Liver (tissue), 3 donors: ENCODE data around the gene HK2.

Experiments
- GABPA ChIP-seq, 2 donors: IDR thresholded peaks in 1 of 2; conservative IDR thresholded peaks in 1 of 2; 2 replicates each; pipeline ENCODE4 v1.6.1; 2016; ENCODE audit warnings: antibody characterized with exemption in 2 of 2, mild to moderate bottlenecking in 1 of 2, moderate library complexity in 1 of 2
- JUND ChIP-seq, 2 donors: IDR thresholded peaks; 2 replicates each; pipeline ENCODE4 v1.6.1; 2016; ENCODE audit warnings: antibody characterized with exemption in 2 of 2
- RAD21 ChIP-seq, 2 donors: IDR thresholded peaks; 2 replicates each; pipeline ENCODE4 v1.6.1; 2016; ENCODE audit warnings: antibody characterized with exemption in 2 of 2, mild to moderate bottlenecking in 2 of 2
- RXRA ChIP-seq, 2 donors: IDR thresholded peaks; 2 replicates each; pipeline ENCODE4 v1.6.1; 2017 to 2018; ENCODE audit warnings: antibody characterized with exemption in 2 of 2, mild to moderate bottlenecking in 1 of 2
- TAF1 ChIP-seq: conservative IDR thresholded peaks from 2 replicates; pipeline ENCODE4 v1.6.1; 2016; ENCODE audit warnings: antibody characterized with exemption, mild to moderate bottlenecking
- YY1 ChIP-seq: IDR thresholded peaks from 2 replicates; pipeline ENCODE4 v1.6.1; 2016; ENCODE audit warnings: antibody characterized with exemption, mild to moderate bottlenecking
- TF ChIP-seq, protein P1 (sequence below): fragments of 150-350 bp; IDR thresholded peaks from 2 replicates; pipeline ENCODE4 v1.5.1; 2017; ENCODE audit warnings: improper control_type of control experiment, low read depth, low read length; ENCODE audit not compliant: missing input control
- TF ChIP-seq, protein P2 (sequence below): IDR thresholded peaks from 2 replicates; pipeline ENCODE4 v1.6.1; 2016; ENCODE audit warnings: antibody characterized with exemption, mild to moderate bottlenecking
- donor health status: healthy.
- donor health status: healthy.

DNA sequence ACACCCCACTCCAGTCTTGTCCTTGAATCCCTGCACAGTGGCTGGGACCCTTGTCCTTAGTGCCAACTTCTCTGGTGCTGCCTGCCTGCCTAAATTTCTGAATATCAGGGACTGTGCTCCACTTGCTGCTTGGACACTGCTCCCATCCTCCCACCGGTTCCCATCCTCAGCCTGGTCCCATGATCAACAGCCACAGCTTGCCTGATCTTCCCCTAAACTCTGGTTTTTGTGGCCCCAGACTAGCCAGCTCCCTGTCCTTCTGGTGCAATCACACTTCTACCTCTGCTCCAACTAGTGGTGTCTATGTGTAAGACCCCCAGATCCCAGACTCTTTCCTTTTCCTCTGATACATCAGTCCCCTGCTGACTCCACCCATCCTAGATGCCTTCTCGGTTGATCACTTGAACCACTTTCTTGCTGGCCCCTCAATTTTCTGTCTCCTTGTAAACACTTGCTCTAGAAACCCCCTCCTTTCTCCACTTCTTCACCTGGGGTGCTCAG lies 87.4 kb downstream of the HK2 start:
- TF ChIP-seq, protein P1, sequence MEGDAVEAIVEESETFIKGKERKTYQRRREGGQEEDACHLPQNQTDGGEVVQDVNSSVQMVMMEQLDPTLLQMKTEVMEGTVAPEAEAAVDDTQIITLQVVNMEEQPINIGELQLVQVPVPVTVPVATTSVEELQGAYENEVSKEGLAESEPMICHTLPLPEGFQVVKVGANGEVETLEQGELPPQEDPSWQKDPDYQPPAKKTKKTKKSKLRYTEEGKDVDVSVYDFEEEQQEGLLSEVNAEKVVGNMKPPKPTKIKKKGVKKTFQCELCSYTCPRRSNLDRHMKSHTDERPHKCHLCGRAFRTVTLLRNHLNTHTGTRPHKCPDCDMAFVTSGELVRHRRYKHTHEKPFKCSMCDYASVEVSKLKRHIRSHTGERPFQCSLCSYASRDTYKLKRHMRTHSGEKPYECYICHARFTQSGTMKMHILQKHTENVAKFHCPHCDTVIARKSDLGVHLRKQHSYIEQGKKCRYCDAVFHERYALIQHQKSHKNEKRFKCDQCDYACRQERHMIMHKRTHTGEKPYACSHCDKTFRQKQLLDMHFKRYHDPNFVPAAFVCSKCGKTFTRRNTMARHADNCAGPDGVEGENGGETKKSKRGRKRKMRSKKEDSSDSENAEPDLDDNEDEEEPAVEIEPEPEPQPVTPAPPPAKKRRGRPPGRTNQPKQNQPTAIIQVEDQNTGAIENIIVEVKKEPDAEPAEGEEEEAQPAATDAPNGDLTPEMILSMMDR: no peak
- TF ChIP-seq, protein P2, sequence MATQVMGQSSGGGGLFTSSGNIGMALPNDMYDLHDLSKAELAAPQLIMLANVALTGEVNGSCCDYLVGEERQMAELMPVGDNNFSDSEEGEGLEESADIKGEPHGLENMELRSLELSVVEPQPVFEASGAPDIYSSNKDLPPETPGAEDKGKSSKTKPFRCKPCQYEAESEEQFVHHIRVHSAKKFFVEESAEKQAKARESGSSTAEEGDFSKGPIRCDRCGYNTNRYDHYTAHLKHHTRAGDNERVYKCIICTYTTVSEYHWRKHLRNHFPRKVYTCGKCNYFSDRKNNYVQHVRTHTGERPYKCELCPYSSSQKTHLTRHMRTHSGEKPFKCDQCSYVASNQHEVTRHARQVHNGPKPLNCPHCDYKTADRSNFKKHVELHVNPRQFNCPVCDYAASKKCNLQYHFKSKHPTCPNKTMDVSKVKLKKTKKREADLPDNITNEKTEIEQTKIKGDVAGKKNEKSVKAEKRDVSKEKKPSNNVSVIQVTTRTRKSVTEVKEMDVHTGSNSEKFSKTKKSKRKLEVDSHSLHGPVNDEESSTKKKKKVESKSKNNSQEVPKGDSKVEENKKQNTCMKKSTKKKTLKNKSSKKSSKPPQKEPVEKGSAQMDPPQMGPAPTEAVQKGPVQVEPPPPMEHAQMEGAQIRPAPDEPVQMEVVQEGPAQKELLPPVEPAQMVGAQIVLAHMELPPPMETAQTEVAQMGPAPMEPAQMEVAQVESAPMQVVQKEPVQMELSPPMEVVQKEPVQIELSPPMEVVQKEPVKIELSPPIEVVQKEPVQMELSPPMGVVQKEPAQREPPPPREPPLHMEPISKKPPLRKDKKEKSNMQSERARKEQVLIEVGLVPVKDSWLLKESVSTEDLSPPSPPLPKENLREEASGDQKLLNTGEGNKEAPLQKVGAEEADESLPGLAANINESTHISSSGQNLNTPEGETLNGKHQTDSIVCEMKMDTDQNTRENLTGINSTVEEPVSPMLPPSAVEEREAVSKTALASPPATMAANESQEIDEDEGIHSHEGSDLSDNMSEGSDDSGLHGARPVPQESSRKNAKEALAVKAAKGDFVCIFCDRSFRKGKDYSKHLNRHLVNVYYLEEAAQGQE: no peak
- TF ChIP-seq GABPA (IDR thresholded peaks at IDR 0.05 in 1 of 2, conservative IDR thresholded peaks at IDR 0.05 in 1 of 2) (no peak), YY1 (no peak), JUND (IDR thresholded peaks at IDR 0.05) (no peak), TAF1 (no peak), RAD21 (IDR thresholded peaks at IDR 0.05) (no peak), RXRA (IDR thresholded peaks at IDR 0.05) (no peak)
